Keratinocyte (primary cell): ENCODE measurements around the gene CNR2. TPM values are rescaled to one million over a fixed set of nuclear protein-coding genes. Genes with fewer than 3 reads are reported as not detected.
"Not testable (repeated sequence)": the region's sequence is repeated elsewhere in the genome, so short reads cannot be mapped to it uniquely, and the experiment has no call there.

ENCODE experiments used
- DNase-seq: peaks from one replicate; pipeline ENCODE4 v3.0.0-alpha.2; 2011; ENCODE audit warnings: low read depth, missing footprints, low spot score
- FAIRE-seq: peaks from 2 replicates; lab custom pipeline; 2011; peaks lifted over from hg19 to GRCh38; lab: Jason Lieb, UNC
- H2AFZ ChIP-seq: 2 replicates; pipeline ENCODE4 v1.6.0; 2012; ENCODE audit warnings: low read length, control low read depth, inconsistent platforms; ENCODE audit not compliant: control insufficient read depth
- H3K27ac ChIP-seq: 2 replicates; pipeline ENCODE4 v1.5.1; 2011; ENCODE audit warnings: low read length; ENCODE audit not compliant: control insufficient read depth, insufficient read depth
- H3K27me3 ChIP-seq: 3 replicates; pipeline ENCODE4 v1.6.0; 2011; ENCODE audit warnings: low read length; ENCODE audit not compliant: control insufficient read depth, insufficient read depth; ENCODE audit errors: extremely low read depth
- H3K36me3 ChIP-seq, 2 experiments: 2 replicates in 1 of 2; 3 replicates in 1 of 2; pipeline ENCODE4 v1.5.1; 2011; ENCODE audit warnings: low read length in 2 of 2, mild to moderate bottlenecking in 1 of 2; ENCODE audit not compliant: control insufficient read depth in 2 of 2, insufficient read depth in 2 of 2; ENCODE audit errors: extremely low read depth in 1 of 2
- H3K4me1 ChIP-seq: 3 replicates; pipeline ENCODE4 v1.5.1; 2011; ENCODE audit warnings: low read length; ENCODE audit not compliant: control insufficient read depth, insufficient read depth; ENCODE audit errors: extremely low read depth
- H3K4me2 ChIP-seq: 3 replicates; pipeline ENCODE4 v1.6.0; 2011; ENCODE audit warnings: low read depth, low read length; ENCODE audit not compliant: control insufficient read depth, insufficient read depth; ENCODE audit errors: extremely low read depth
- H3K4me3 ChIP-seq, 3 experiments: fragments of 200-600 bp in 1 of 3; sonication (generic) in 1 of 3; 2 replicates in 2 of 3; 3 replicates in 1 of 3; pipeline ENCODE4 v1.5.1; 2011 to 2016; ENCODE audit warnings: low read length in 3 of 3, mild to moderate bottlenecking in 3 of 3, control low read depth in 2 of 3, inconsistent platforms in 1 of 3, low read depth in 1 of 3, mixed read lengths in 1 of 3, mixed run types in 1 of 3, moderate library complexity in 1 of 3; ENCODE audit not compliant: control insufficient read depth in 2 of 3, insufficient read depth in 2 of 3; ENCODE audit errors: extremely low read depth in 1 of 3
- H3K79me2 ChIP-seq: 2 replicates; pipeline ENCODE4 v1.6.0; 2012; ENCODE audit warnings: low read length; ENCODE audit not compliant: control insufficient read depth, insufficient read depth
- H3K9ac ChIP-seq: 3 replicates; pipeline ENCODE4 v1.6.0; 2011; ENCODE audit warnings: low read length; ENCODE audit not compliant: control insufficient read depth, insufficient read depth; ENCODE audit errors: extremely low read depth
- H3K9me1 ChIP-seq: 3 replicates; pipeline ENCODE4 v1.6.0; 2011; ENCODE audit warnings: low read length; ENCODE audit not compliant: control insufficient read depth, insufficient read depth; ENCODE audit errors: extremely low read depth
- H3K9me3 ChIP-seq: 2 replicates; pipeline ENCODE4 v1.5.1; 2012; ENCODE audit warnings: low read depth, low read length; ENCODE audit not compliant: control insufficient read depth
- H4K20me1 ChIP-seq: 3 replicates; pipeline ENCODE4 v1.6.0; 2011; ENCODE audit warnings: low read length; ENCODE audit not compliant: control insufficient read depth, insufficient read depth; ENCODE audit errors: extremely low read depth
- EZH2 ChIP-seq: IDR thresholded peaks from one replicate; pipeline ENCODE4 v1.6.1; 2012; ENCODE audit warnings: inconsistent platforms, mild to moderate bottlenecking, low read length, moderate library complexity
- dilution Hi-C: fragments of 300-500 bp; cut with MboI; formaldehyde crosslinking; loops from one replicate; pipeline ENCODE4 v1.7.0; 2020; ENCODE audit warnings: low sequenced_read_pairs; ENCODE audit not compliant: extremely low pct_ligation_motif_present
- polyA plus RNA-seq, 5 experiments: library from polyadenylated mRNA; depleted of rRNA in 3 of 5; stranded (reverse) in 3 of 5; stranded (forward) in 1 of 5; unstranded in 1 of 5; fragments of >200 nt; gene quantifications; 1 replicate in 1 of 5; 2 replicates in 3 of 5; 3 replicates in 1 of 5; pipeline versions ENCODE4 v1.2.1 to v1.2.3, GENCODE V29; 2011 to 2012; ENCODE audit warnings: missing spikeins in 2 of 5, low read depth in 1 of 5, low replicate concordance in 1 of 5
- TF ChIP-seq, protein P1 (sequence below), 3 experiments: IDR thresholded peaks in 1 of 3; conservative IDR thresholded peaks in 1 of 3; optimal IDR thresholded peaks in 1 of 3; 2 replicates in 2 of 3; 3 replicates in 1 of 3; pipeline versions ENCODE3 to v1.5.1; 2011; ENCODE audit warnings: low read length in 3 of 3, mild to moderate bottlenecking in 3 of 3, moderate library complexity in 2 of 3, control low read depth in 1 of 3, inconsistent platforms in 1 of 3; ENCODE audit not compliant: insufficient read depth in 2 of 3; ENCODE audit errors: extremely low read depth in 1 of 3

Gene CNR2
- polyA plus RNA-seq, 1 donor (not counting 4 experiments of a cell fraction or from before 2014, with no cell fraction given), result not detected

DNA sequence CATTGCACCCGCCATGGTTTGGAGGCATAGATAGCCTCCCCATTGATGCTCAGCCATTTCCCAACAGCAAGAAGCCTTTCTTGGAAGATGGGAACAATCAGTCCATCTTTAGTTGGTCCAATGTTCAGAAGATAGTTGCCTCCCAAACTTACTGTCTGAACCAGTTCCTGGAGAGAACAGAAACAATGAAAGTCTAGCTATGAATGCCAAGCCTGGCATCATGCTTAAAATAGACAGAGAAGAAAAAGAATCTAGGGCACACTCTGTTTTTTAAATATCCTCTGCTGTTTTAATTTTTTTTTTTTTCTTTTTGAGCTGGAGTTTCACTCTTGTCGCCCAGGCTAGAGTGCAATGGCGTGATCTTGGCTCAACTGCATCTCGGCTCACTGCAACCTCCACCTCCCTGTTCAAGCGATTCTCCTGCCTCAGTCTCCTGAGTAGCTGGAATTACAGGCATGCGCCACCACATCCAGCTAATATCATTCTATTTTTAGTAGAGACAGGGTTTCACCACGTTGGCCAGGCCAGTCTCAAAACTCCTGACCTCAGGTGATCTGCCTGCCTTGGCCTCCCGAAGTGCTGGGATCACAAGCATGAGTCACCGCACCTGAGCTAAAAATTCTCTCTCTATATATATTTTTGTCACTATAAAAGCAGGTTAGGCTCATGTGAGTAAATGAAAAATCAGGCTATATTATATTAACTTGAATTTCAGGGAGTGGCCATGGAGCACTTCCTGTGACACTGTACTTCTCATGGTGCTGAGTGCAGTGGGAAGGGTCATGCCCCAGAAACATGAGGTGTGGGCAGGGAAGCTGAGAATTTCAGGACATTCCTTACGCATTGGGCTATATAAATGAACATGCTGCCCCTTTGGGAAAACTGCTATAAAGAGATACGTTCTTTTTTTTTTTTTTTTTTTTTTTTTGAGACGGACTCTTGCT is 64.2 kb downstream of the CNR2 start:
- Histone ChIP-seq H4K20me1 (no peaks in the 10 kb centered on the region), H3K79me2 (no peaks in the 10 kb centered on the region), H3K9me1 (no peaks in the 10 kb centered on the region), H3K27me3 (no peaks in the 10 kb centered on the region), H3K9me3 (no peaks in the 10 kb centered on the region), H2AFZ (no peak overlapping the region), H3K9ac (no peak overlapping the region), H3K4me2 (no peak overlapping the region), H3K4me3 (no peak overlapping the region), H3K4me1 (no peaks in the 10 kb centered on the region), H3K36me3 (no peaks in the 10 kb centered on the region), H3K27ac (no peak overlapping the region)
- dilution Hi-C loops, result no loop called here
- TF ChIP-seq, protein P1, sequence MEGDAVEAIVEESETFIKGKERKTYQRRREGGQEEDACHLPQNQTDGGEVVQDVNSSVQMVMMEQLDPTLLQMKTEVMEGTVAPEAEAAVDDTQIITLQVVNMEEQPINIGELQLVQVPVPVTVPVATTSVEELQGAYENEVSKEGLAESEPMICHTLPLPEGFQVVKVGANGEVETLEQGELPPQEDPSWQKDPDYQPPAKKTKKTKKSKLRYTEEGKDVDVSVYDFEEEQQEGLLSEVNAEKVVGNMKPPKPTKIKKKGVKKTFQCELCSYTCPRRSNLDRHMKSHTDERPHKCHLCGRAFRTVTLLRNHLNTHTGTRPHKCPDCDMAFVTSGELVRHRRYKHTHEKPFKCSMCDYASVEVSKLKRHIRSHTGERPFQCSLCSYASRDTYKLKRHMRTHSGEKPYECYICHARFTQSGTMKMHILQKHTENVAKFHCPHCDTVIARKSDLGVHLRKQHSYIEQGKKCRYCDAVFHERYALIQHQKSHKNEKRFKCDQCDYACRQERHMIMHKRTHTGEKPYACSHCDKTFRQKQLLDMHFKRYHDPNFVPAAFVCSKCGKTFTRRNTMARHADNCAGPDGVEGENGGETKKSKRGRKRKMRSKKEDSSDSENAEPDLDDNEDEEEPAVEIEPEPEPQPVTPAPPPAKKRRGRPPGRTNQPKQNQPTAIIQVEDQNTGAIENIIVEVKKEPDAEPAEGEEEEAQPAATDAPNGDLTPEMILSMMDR (optimal IDR thresholded peaks at IDR 0.05 in 1 of 3, IDR thresholded peaks at IDR 0.05 in 1 of 3, conservative IDR thresholded peaks at IDR 0.05 in 1 of 3; ENCODE audit: extremely low read depth in 1 of 3, insufficient read depth in 2 of 3, low read length in 3 of 3), result no peak
- TF ChIP-seq EZH2, result no peak
- no peak for DNase-seq
- FAIRE-seq, result no peak

DNA sequence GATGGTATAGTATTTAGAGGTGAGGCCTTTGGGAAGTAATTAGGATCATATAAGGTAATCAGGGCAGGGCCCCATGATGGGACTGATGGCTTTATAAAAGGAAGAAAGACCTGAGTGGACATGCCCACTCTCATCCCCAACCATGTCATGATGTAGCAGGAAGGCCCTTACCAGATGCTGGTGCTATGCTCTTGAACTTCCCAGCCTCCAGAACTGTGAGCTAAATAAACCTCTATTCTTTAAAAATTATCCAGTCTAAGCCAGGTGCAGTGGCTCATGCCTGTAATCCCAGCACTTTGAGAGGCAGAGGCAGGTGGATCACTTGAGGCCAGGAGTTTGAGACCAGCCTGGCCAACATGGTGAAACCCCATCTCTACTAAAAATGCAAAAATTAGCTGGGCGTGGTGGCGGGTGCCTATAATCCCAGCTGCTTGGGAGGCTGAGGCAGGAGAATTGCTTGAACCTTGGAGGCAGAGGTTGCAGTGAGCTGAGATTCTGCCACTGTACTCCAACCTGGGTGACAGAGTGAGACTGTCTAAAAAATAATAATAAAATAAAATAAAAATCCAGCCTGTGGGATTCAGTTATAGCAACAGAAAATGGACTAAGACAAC is 65.6 kb downstream of the CNR2 start:
- H3K9me3 ChIP-seq, H3K9ac ChIP-seq, H3K4me2 ChIP-seq, H3K4me3 ChIP-seq, H3K4me1 ChIP-seq, H4K20me1 ChIP-seq, H3K27me3 ChIP-seq, DNase-seq, H2AFZ ChIP-seq, H3K9me1 ChIP-seq, H3K36me3 ChIP-seq, FAIRE-seq, dilution Hi-C loops, H3K79me2 ChIP-seq, H3K27ac ChIP-seq: not testable (repeated sequence)
